Liver (tissue), 3 donors: ENCODE results near the gene GREB1L.

ENCODE experiments used
- FOXA1 ChIP-seq: IDR thresholded peaks from 2 replicates; pipeline ENCODE4 v1.6.1; 2016; ENCODE audit warnings: antibody characterized with exemption
- GABPA ChIP-seq, 2 donors: IDR thresholded peaks in 1 of 2; conservative IDR thresholded peaks in 1 of 2; 2 replicates each; pipeline ENCODE4 v1.6.1; 2016; ENCODE audit warnings: antibody characterized with exemption in 2 of 2, mild to moderate bottlenecking in 1 of 2, moderate library complexity in 1 of 2
- TF ChIP-seq, protein P1 (sequence below): fragments of 150-350 bp; IDR thresholded peaks from 2 replicates; pipeline ENCODE4 v1.5.1; 2017; ENCODE audit warnings: improper control_type of control experiment, low read depth, low read length; ENCODE audit not compliant: missing input control
- TF ChIP-seq, protein P2 (sequence below): IDR thresholded peaks from 2 replicates; pipeline ENCODE4 v1.6.1; 2016; ENCODE audit warnings: antibody characterized with exemption, mild to moderate bottlenecking
- donor health status: healthy.
- donor health status: healthy.

DNA sequence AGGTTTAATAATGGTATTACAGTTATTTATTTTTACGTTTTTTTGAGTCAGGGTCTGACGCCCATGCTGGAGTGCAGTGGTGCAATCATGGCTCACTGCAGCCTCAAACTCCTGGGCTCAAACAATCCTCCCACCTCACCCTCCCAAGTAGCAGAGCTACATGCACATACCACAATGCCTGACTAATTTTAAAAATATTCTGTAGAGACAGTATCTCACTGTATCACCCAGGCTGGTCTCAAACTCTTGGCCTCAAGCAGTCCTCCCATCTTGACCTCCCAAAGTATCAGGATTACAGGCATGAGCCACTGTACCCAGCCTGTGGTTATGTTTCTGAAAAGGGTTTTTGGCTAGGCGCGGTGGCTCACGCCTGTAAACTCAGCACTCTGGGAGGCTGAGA is 237.7 kb downstream of the GREB1L start:
- TF ChIP-seq, protein P1, sequence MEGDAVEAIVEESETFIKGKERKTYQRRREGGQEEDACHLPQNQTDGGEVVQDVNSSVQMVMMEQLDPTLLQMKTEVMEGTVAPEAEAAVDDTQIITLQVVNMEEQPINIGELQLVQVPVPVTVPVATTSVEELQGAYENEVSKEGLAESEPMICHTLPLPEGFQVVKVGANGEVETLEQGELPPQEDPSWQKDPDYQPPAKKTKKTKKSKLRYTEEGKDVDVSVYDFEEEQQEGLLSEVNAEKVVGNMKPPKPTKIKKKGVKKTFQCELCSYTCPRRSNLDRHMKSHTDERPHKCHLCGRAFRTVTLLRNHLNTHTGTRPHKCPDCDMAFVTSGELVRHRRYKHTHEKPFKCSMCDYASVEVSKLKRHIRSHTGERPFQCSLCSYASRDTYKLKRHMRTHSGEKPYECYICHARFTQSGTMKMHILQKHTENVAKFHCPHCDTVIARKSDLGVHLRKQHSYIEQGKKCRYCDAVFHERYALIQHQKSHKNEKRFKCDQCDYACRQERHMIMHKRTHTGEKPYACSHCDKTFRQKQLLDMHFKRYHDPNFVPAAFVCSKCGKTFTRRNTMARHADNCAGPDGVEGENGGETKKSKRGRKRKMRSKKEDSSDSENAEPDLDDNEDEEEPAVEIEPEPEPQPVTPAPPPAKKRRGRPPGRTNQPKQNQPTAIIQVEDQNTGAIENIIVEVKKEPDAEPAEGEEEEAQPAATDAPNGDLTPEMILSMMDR: no peak
- TF ChIP-seq GABPA (IDR thresholded peaks at IDR 0.05 in 1 of 2, conservative IDR thresholded peaks at IDR 0.05 in 1 of 2) (no peak), FOXA1 (no peak)
- TF ChIP-seq, protein P2, sequence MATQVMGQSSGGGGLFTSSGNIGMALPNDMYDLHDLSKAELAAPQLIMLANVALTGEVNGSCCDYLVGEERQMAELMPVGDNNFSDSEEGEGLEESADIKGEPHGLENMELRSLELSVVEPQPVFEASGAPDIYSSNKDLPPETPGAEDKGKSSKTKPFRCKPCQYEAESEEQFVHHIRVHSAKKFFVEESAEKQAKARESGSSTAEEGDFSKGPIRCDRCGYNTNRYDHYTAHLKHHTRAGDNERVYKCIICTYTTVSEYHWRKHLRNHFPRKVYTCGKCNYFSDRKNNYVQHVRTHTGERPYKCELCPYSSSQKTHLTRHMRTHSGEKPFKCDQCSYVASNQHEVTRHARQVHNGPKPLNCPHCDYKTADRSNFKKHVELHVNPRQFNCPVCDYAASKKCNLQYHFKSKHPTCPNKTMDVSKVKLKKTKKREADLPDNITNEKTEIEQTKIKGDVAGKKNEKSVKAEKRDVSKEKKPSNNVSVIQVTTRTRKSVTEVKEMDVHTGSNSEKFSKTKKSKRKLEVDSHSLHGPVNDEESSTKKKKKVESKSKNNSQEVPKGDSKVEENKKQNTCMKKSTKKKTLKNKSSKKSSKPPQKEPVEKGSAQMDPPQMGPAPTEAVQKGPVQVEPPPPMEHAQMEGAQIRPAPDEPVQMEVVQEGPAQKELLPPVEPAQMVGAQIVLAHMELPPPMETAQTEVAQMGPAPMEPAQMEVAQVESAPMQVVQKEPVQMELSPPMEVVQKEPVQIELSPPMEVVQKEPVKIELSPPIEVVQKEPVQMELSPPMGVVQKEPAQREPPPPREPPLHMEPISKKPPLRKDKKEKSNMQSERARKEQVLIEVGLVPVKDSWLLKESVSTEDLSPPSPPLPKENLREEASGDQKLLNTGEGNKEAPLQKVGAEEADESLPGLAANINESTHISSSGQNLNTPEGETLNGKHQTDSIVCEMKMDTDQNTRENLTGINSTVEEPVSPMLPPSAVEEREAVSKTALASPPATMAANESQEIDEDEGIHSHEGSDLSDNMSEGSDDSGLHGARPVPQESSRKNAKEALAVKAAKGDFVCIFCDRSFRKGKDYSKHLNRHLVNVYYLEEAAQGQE: no peak
